ENCODE measurements around the gene ACTRT3.

Gene ACTRT3

DNA sequence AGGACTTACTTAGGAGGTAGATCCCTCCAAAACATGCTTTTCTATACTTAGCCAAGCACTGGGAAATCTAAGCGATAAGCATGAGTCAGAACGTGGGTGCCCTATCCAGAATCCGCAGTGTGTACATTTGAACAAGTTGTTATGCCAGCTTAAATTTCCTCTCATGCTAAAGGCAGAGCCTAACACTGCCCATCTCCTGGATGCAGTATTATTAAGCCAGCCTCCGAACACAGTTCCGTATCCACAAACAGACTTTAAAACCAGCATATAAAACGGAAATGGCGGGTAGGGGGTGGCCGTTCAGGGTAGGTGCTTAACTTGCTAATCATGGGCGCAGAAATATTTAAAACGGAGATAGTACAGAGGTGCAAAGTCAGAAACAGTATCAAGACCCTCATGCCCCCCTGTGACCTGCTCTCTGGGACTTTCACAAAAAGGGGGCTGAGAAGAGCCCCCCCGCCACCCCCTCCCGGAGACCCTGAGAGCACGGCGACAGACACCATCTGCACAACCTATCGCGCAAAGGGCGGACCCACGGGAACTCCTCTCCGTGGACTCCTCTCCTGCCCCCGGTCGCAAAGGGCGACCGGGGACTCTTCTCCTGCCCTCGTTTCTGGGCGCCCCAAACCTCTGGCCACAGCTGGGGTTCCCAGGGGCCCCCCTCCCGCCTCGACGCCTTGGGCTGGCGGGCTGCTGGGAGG lies 42.4 kb upstream of the ACTRT3 start:
- Histone ChIP-seq H3K4me1 (ENCODE audit: insufficient read depth, insufficient read length) (peaks cover 5% of the 10 kb centered on the region), H3K36me3 (ENCODE audit: insufficient read depth, insufficient read length, low read length) (no peaks in the 10 kb centered on the region), H3K4me3 (ENCODE audit: insufficient read length, low read depth) (peak overlapping the region; percentile 85), H3K27me3 (ENCODE audit: insufficient read depth, insufficient read length) (peaks cover 2% of the 10 kb centered on the region), H3K9ac (ENCODE audit: insufficient read length, low read depth) (peak overlapping the region; percentile 86), H3K9me3 (ENCODE audit: insufficient read depth, low read length) (peaks cover 12% of the 10 kb centered on the region)
- TF ChIP-seq ZNF274 (IDR thresholded peaks at IDR 0.05; ENCODE audit: low read depth, low read length) = no peak
- no peak for TF ChIP-seq SUZ12 (IDR thresholded peaks at IDR 0.05; ENCODE audit: extremely low read depth, insufficient read depth, insufficient read length)
- TF ChIP-seq YY1 (IDR thresholded peaks at IDR 0.05; ENCODE audit: insufficient read depth, insufficient read length) = no peak
- DNase-seq (ENCODE audit: low read depth, low spot score) = no peak

DNA sequence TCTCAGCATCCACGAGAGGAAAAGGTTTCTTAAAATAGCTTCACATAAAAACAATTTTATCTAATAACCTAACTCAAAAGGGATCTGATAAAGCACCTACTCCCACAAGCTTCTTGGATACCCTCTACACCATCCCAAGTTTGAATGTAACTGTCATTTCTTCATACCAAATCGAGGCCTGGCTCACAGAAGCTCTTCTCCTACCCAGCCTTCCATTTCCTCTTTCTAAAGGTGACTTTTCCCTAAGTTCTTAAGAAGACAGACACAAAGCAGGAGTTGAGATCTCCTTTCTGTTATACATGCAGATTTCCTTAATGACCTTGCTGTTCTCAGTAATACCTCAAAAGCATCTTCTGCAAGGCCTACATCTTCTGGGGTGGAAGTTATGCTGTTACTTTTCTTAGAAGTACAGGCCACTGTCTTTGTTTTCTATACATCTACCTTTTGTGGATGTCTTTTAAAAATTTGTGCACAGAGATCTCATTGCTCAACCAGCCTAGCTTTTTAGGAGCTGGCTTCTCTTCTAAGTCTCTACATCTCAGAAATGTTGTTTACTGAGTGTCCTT lies 40.0 kb upstream of the ACTRT3 start:
- H3K9ac ChIP-seq (ENCODE audit: insufficient read length, low read depth) = no peak overlapping the region
- peaks cover 5% of the 10 kb centered on the region for H3K4me1 ChIP-seq (ENCODE audit: insufficient read depth, insufficient read length)
- no peak overlapping the region for H3K4me3 ChIP-seq (ENCODE audit: insufficient read length, low read depth)
- peaks cover 3% of the 10 kb centered on the region for H3K36me3 ChIP-seq (ENCODE audit: insufficient read depth, insufficient read length, low read length)
- H3K27me3 ChIP-seq (ENCODE audit: insufficient read depth, insufficient read length) = peaks cover 2% of the 10 kb centered on the region
- no peaks in the 10 kb centered on the region for H3K9me3 ChIP-seq (ENCODE audit: insufficient read depth, low read length)
- DNase-seq (ENCODE audit: low read depth, low spot score) = no peak
- no peak for TF ChIP-seq YY1 (IDR thresholded peaks at IDR 0.05; ENCODE audit: insufficient read depth, insufficient read length)
- TF ChIP-seq SUZ12 (IDR thresholded peaks at IDR 0.05; ENCODE audit: extremely low read depth, insufficient read depth, insufficient read length) = no peak
- TF ChIP-seq ZNF274 (IDR thresholded peaks at IDR 0.05; ENCODE audit: low read depth, low read length) = no peak

DNA sequence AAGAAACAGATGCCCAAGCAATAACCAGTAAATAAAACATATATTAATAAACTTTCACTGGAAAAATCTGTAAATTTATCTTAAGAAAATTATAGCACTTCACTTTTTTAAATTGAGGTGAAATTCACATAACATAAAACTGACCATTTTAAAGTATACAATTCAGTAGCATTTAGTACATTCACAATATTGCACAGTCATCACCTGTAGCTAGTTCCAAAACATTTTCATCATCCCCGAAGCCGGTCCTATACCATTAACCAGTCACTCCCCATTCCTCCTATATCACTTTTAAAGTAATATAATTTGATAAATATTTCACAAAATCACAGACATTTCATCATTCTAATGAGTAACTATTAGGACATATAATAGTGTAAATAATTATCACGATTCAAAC lies 35.3 kb upstream of the ACTRT3 start:
- peaks cover 15% of the 10 kb centered on the region for H3K36me3 ChIP-seq (ENCODE audit: insufficient read depth, insufficient read length, low read length)
- no peak overlapping the region for H3K9ac ChIP-seq (ENCODE audit: insufficient read length, low read depth)
- no peaks in the 10 kb centered on the region for H3K4me1 ChIP-seq (ENCODE audit: insufficient read depth, insufficient read length)
- no peak for TF ChIP-seq SUZ12 (IDR thresholded peaks at IDR 0.05; ENCODE audit: extremely low read depth, insufficient read depth, insufficient read length)
- no peak for TF ChIP-seq ZNF274 (IDR thresholded peaks at IDR 0.05; ENCODE audit: low read depth, low read length)
- no peak for TF ChIP-seq YY1 (IDR thresholded peaks at IDR 0.05; ENCODE audit: insufficient read depth, insufficient read length)
- no peak overlapping the region for H3K4me3 ChIP-seq (ENCODE audit: insufficient read length, low read depth)
- no peaks in the 10 kb centered on the region for H3K9me3 ChIP-seq (ENCODE audit: insufficient read depth, low read length)
- DNase-seq (ENCODE audit: low read depth, low spot score) = no peak
- H3K27me3 ChIP-seq (ENCODE audit: insufficient read depth, insufficient read length) = no peaks in the 10 kb centered on the region

DNA sequence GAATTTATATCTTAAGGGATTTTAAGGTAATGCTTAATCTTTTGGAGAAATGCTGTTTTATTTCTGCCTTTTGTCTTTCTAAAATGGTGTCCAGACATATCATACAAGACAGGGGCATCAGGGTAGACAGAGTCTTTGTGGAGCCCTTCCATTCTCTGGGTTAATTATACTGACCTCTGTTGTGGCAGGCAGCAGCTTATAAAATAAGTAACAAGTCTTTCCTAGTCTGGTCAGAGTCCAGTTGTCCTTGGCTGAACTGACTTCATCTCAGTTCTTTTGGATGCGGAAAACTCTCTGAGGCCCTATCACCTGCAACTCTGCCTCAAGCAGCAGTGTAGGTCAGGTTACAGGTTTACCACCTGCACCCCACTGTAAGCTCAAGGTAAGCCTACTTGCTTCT lies 23.0 kb upstream of the ACTRT3 start:
- Histone ChIP-seq H3K9me3 (ENCODE audit: insufficient read depth, low read length) (no peaks in the 10 kb centered on the region), H3K4me3 (ENCODE audit: insufficient read length, low read depth) (no peak overlapping the region), H3K36me3 (ENCODE audit: insufficient read depth, insufficient read length, low read length) (peaks cover 35% of the 10 kb centered on the region), H3K4me1 (ENCODE audit: insufficient read depth, insufficient read length) (no peaks in the 10 kb centered on the region), H3K27me3 (ENCODE audit: insufficient read depth, insufficient read length) (no peaks in the 10 kb centered on the region), H3K9ac (ENCODE audit: insufficient read length, low read depth) (no peak overlapping the region)
- TF ChIP-seq SUZ12 (IDR thresholded peaks at IDR 0.05; ENCODE audit: extremely low read depth, insufficient read depth, insufficient read length) (no peak), YY1 (IDR thresholded peaks at IDR 0.05; ENCODE audit: insufficient read depth, insufficient read length) (no peak), ZNF274 (IDR thresholded peaks at IDR 0.05; ENCODE audit: low read depth, low read length) (no peak)
- no peak for DNase-seq (ENCODE audit: low read depth, low spot score)

DNA sequence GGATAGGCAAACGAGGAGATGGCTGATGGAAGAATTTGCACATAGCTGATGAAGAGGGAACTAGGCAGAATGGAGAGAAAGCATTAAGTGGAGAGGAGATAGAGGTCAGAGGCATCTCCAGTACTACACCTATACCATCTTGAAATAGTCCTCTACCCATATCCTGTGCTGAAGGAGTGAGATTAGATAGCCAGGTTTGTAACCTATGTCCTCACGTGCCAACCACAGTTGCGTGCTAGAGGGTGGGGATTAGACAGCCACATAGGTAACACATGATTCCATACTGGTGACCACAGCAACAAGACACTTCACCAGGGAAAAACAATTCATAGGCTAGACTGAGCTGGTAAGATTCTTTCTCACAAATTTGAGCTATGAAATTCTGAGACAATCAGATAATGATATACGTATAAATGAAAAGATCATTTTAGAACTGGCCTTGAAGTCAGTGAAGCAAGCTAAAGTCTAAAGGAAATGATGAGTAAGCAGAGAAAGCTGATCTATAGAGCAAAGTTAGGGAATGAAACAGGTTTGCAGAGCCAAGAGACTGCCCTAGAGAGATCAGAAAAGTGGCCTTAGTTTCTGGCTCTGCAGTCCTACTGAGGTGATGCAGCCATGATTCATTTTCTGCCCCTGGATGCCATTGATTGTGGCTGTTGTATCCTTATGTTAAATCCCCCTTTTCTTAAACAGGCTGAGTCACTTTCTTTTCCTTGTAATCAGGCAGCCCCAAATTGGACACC lies 21.5 kb upstream of the ACTRT3 start:
- no peaks in the 10 kb centered on the region for H3K4me1 ChIP-seq (ENCODE audit: insufficient read depth, insufficient read length)
- TF ChIP-seq ZNF274 (IDR thresholded peaks at IDR 0.05; ENCODE audit: low read depth, low read length) (no peak), YY1 (IDR thresholded peaks at IDR 0.05; ENCODE audit: insufficient read depth, insufficient read length) (no peak), SUZ12 (IDR thresholded peaks at IDR 0.05; ENCODE audit: extremely low read depth, insufficient read depth, insufficient read length) (no peak)

DNA sequence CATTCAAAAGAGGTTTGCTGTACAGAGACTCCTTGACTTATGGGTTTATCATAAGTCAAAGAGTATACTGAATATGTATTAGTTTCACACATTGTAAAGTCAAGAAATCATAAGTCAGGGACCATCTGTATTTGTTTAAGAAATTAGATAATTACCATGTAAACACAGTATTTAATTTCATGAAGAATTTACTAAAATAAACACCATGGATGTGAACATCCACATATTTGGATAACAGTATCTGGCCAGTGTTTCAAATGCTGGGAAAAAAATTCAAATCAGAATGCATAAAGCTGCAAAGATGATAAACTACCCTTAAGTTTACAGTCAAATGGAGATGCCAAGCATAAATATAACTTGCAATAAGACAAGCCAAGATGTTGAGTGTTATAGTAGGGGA lies 20.9 kb upstream of the ACTRT3 start:
- Histone ChIP-seq H3K4me3 (ENCODE audit: insufficient read length, low read depth) (no peak overlapping the region), H3K4me1 (ENCODE audit: insufficient read depth, insufficient read length) (no peaks in the 10 kb centered on the region), H3K9ac (ENCODE audit: insufficient read length, low read depth) (no peak overlapping the region), H3K36me3 (ENCODE audit: insufficient read depth, insufficient read length, low read length) (peaks cover 56% of the 10 kb centered on the region), H3K27me3 (ENCODE audit: insufficient read depth, insufficient read length) (no peaks in the 10 kb centered on the region), H3K9me3 (ENCODE audit: insufficient read depth, low read length) (no peaks in the 10 kb centered on the region)
- TF ChIP-seq ZNF274 (IDR thresholded peaks at IDR 0.05; ENCODE audit: low read depth, low read length) = no peak
- DNase-seq (ENCODE audit: low read depth, low spot score) = no peak

More for the DNA sequence above, 21.5 kb upstream of the ACTRT3 start:
- peaks cover 50% of the 10 kb centered on the region for H3K36me3 ChIP-seq (ENCODE audit: insufficient read depth, insufficient read length, low read length)
- H3K27me3 ChIP-seq (ENCODE audit: insufficient read depth, insufficient read length) = no peaks in the 10 kb centered on the region
- H3K9me3 ChIP-seq (ENCODE audit: insufficient read depth, low read length) = no peaks in the 10 kb centered on the region
- no peak for DNase-seq (ENCODE audit: low read depth, low spot score)
- H3K9ac ChIP-seq (ENCODE audit: insufficient read length, low read depth) = no peak overlapping the region
- H3K4me3 ChIP-seq (ENCODE audit: insufficient read length, low read depth) = no peak overlapping the region

GRCh38 chr3:169787791-169788190 lies 18.4 kb upstream of the ACTRT3 start:
- no peak for TF ChIP-seq YY1 (IDR thresholded peaks at IDR 0.05; ENCODE audit: insufficient read depth, insufficient read length)
- TF ChIP-seq ZNF274 (IDR thresholded peaks at IDR 0.05; ENCODE audit: low read depth, low read length) = no peak
- TF ChIP-seq SUZ12 (IDR thresholded peaks at IDR 0.05; ENCODE audit: extremely low read depth, insufficient read depth, insufficient read length) = no peak

More at GRCh38 chr3:169787791-169788190, 18.4 kb upstream of the ACTRT3 start:
- DNase-seq (ENCODE audit: low read depth, low spot score) = no peak
- H3K4me3 ChIP-seq (ENCODE audit: insufficient read length, low read depth) = no peak overlapping the region
- H3K9ac ChIP-seq (ENCODE audit: insufficient read length, low read depth) = no peak overlapping the region
- no peaks in the 10 kb centered on the region for H3K9me3 ChIP-seq (ENCODE audit: insufficient read depth, low read length)
- no peaks in the 10 kb centered on the region for H3K4me1 ChIP-seq (ENCODE audit: insufficient read depth, insufficient read length)
- peaks cover 76% of the 10 kb centered on the region for H3K36me3 ChIP-seq (ENCODE audit: insufficient read depth, insufficient read length, low read length)
- H3K27me3 ChIP-seq (ENCODE audit: insufficient read depth, insufficient read length) = no peaks in the 10 kb centered on the region
